LNCaP clone FGC (cell line): ENCODE measurements around the gene NRF1.
"Not testable (repeated sequence)": the region's sequence is repeated elsewhere in the genome, so short reads cannot be mapped to it uniquely, and the experiment has no call there.

Experiments used
- DNase-seq: peaks from one replicate; pipeline ENCODE4 v3.0.0-alpha.2; 2011; ENCODE audit warnings: low read depth
- H3K4me3 ChIP-seq: 2 replicates; pipeline ENCODE4 v1.5.1; 2011; ENCODE audit warnings: mild to moderate bottlenecking, low read depth, low read length, control low read depth
- CTCF ChIP-seq: IDR thresholded peaks from 2 replicates; pipeline ENCODE4 v1.5.1; 2012; ENCODE audit warnings: mild to moderate bottlenecking; ENCODE audit not compliant: control insufficient read depth, insufficient read depth; ENCODE audit errors: extremely low read depth

The NRF1 gene

GRCh38 chr7:129793506-129794310, 182.2 kb downstream of the NRF1 start:
- DNase-seq: no peak
- TF ChIP-seq CTCF: no peak
- no peak overlapping the region for H3K4me3 ChIP-seq

GRCh38 chr7:129794461-129794860, 182.9 kb downstream of the NRF1 start:
- H3K4me3 ChIP-seq, DNase-seq: not testable (repeated sequence)

GRCh38 chr7:129796186-129796775, 184.8 kb downstream of the NRF1 start:
- H3K4me3 ChIP-seq: no peak overlapping the region
- DNase-seq: no peak
- TF ChIP-seq CTCF: no peak

- DNase-seq: no peak
- H3K4me3 ChIP-seq: no peak overlapping the region
- TF ChIP-seq CTCF: no peak
Measured at GRCh38 chr7:129797214-129797789, 185.8 kb downstream of the NRF1 start.

GRCh38 chr7:129798616-129799349, 187.3 kb downstream of the NRF1 start:
- H3K4me3 ChIP-seq: no peak overlapping the region
- no peak for DNase-seq
- no peak for TF ChIP-seq CTCF

GRCh38 chr7:129799350-129799955, 187.9 kb downstream of the NRF1 start:
- TF ChIP-seq CTCF: no peak
- no peak for DNase-seq
- H3K4me3 ChIP-seq: no peak overlapping the region

GRCh38 chr7:129800901-129801300, 189.4 kb downstream of the NRF1 start:
- H3K4me3 ChIP-seq: no peak overlapping the region
- no peak for DNase-seq
- no peak for TF ChIP-seq CTCF
